Measurements from ENCODE around the gene KDM5A.

DNA sequence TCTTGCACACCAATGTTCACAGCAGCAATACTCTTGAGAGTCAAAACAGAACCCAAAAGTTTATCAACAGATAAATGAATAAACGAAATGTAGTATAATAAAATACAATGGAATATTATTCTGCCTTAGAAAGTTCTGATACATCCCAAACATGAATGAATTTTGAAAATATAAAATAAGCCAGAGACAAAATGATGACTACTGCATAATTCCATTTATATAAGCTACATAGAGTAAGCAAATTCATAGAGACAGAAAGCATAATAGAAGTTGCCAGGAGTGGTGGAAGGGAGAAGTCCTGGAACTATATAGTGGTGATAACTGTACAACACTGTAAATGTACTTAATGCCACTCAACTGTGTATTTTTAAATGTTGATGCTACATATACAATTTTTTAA lies 21.1 kb downstream of the KDM5A start:
- TF ChIP-seq EZH2 (IDR thresholded peaks at IDR 0.05; ENCODE audit: borderline replicate concordance, low read length), result no peak
- TF ChIP-seq, protein P1, sequence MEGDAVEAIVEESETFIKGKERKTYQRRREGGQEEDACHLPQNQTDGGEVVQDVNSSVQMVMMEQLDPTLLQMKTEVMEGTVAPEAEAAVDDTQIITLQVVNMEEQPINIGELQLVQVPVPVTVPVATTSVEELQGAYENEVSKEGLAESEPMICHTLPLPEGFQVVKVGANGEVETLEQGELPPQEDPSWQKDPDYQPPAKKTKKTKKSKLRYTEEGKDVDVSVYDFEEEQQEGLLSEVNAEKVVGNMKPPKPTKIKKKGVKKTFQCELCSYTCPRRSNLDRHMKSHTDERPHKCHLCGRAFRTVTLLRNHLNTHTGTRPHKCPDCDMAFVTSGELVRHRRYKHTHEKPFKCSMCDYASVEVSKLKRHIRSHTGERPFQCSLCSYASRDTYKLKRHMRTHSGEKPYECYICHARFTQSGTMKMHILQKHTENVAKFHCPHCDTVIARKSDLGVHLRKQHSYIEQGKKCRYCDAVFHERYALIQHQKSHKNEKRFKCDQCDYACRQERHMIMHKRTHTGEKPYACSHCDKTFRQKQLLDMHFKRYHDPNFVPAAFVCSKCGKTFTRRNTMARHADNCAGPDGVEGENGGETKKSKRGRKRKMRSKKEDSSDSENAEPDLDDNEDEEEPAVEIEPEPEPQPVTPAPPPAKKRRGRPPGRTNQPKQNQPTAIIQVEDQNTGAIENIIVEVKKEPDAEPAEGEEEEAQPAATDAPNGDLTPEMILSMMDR (IDR thresholded peaks at IDR 0.05; ENCODE audit: low read length), result no peak
